ENCODE data around the gene B9D1. TPM values are rescaled to one million over a fixed set of nuclear protein-coding genes. Genes with fewer than 3 reads are reported as not detected.
"Not testable (repeated sequence)": the region's sequence is repeated elsewhere in the genome, so short reads cannot be mapped to it uniquely, and the experiment has no call there.

B9D1 gene
- total RNA-seq, 1 donor from 2014 or later: 9.4 TPM

- Mint-ChIP-seq H3K36me3 (ENCODE audit: low read depth) (peaks cover 5% of the 10 kb centered on the region), H3K27me3 (ENCODE audit: low read depth) (no peaks in the 10 kb centered on the region), H3K27ac (ENCODE audit: unreplicated experiment) (peak overlapping the region; percentile 72), H3K4me3 (ENCODE audit: unreplicated experiment) (no peak overlapping the region), H3K9me3 (ENCODE audit: low read depth) (no peaks in the 10 kb centered on the region), H3K4me1 (ENCODE audit: low read depth) (peaks cover 22% of the 10 kb centered on the region)
- no peak for TF ChIP-seq CTCF (IDR thresholded peaks at IDR 0.05)
- DNase-seq (ENCODE audit: low spot score): no peak
Measured at GRCh38 chr17:19354748-19355147, 7.8 kb downstream of the B9D1 start.

GRCh38 chr17:19353401-19353800 lies 9.1 kb downstream of the B9D1 start:
- H3K27me3 Mint-ChIP-seq (ENCODE audit: low read depth); H3K4me3 Mint-ChIP-seq (ENCODE audit: unreplicated experiment); H3K9me3 Mint-ChIP-seq (ENCODE audit: low read depth); H3K36me3 Mint-ChIP-seq (ENCODE audit: low read depth); H3K27ac Mint-ChIP-seq (ENCODE audit: unreplicated experiment): not testable (repeated sequence)
- peak; percentile 18 for DNase-seq (ENCODE audit: low spot score)
- H3K4me1 Mint-ChIP-seq (ENCODE audit: low read depth): peaks cover 22% of the 10 kb centered on the region

- Mint-ChIP-seq H3K9me3 (ENCODE audit: low read depth) (no peaks in the 10 kb centered on the region), H3K36me3 (ENCODE audit: low read depth) (no peaks in the 10 kb centered on the region)
Measured at GRCh38 chr17:19348806-19349205, 13.7 kb downstream of the B9D1 start.

GRCh38 chr17:19348081-19348650 lies 14.4 kb downstream of the B9D1 start:
- Mint-ChIP-seq H3K27me3 (ENCODE audit: low read depth) (no peaks in the 10 kb centered on the region), H3K36me3 (ENCODE audit: low read depth) (no peaks in the 10 kb centered on the region), H3K4me1 (ENCODE audit: low read depth) (peaks cover 36% of the 10 kb centered on the region), H3K4me3 (ENCODE audit: unreplicated experiment) (no peak overlapping the region), H3K27ac (ENCODE audit: unreplicated experiment) (no peak overlapping the region), H3K9me3 (ENCODE audit: low read depth) (no peaks in the 10 kb centered on the region)
- peak; percentile 57 for DNase-seq (ENCODE audit: low spot score)
- no peak for TF ChIP-seq CTCF (IDR thresholded peaks at IDR 0.05)

More at GRCh38 chr17:19348806-19349205, 13.7 kb downstream of the B9D1 start:
- no peaks in the 10 kb centered on the region for H3K27me3 Mint-ChIP-seq (ENCODE audit: low read depth)
- no peak for TF ChIP-seq CTCF (IDR thresholded peaks at IDR 0.05)
- DNase-seq (ENCODE audit: low spot score): peak; percentile 55
- H3K4me3 Mint-ChIP-seq (ENCODE audit: unreplicated experiment): no peak overlapping the region
- H3K27ac Mint-ChIP-seq (ENCODE audit: unreplicated experiment): no peak overlapping the region
- peaks cover 36% of the 10 kb centered on the region for H3K4me1 Mint-ChIP-seq (ENCODE audit: low read depth)

- Mint-ChIP-seq H3K36me3 (ENCODE audit: low read depth) (no peaks in the 10 kb centered on the region), H3K4me3 (ENCODE audit: unreplicated experiment) (no peak overlapping the region), H3K27ac (ENCODE audit: unreplicated experiment) (peak overlapping the region; percentile 95), H3K27me3 (ENCODE audit: low read depth) (no peaks in the 10 kb centered on the region), H3K9me3 (ENCODE audit: low read depth) (no peaks in the 10 kb centered on the region), H3K4me1 (ENCODE audit: low read depth) (peaks cover 36% of the 10 kb centered on the region)
- peak; percentile 70 for DNase-seq (ENCODE audit: low spot score)
- no peak for TF ChIP-seq CTCF (IDR thresholded peaks at IDR 0.05)
Measured at GRCh38 chr17:19347323-19348080, 15.0 kb downstream of the B9D1 start.

All from chondrocyte (in vitro differentiated cells).